ENCODE measurements around the gene RLBP1.
"Not testable (repeated sequence)": the region's sequence is repeated elsewhere in the genome, so short reads cannot be mapped to it uniquely, and the experiment has no call there.

The RLBP1 gene

GRCh38 chr15:89221543-89221942 lies at the start of gene RLBP1:
Gene RLBP1 (minus strand): TSS chr15:89221579. CDS start chr15:89218975, 2,604 bp downstream.
- DNase-seq (ENCODE audit: low read depth in 2 of 2), result no peak

- not testable (repeated sequence) for DNase-seq (ENCODE audit: low read depth in 2 of 2)
Observed at GRCh38 chr15:89250142-89250541, 28.8 kb upstream of the RLBP1 start.

- DNase-seq (ENCODE audit: low read depth in 2 of 2), result no peak
Observed at GRCh38 chr15:89248584-89248983, 27.2 kb upstream of the RLBP1 start.

- DNase-seq (ENCODE audit: low read depth in 2 of 2), result no peak
Observed at GRCh38 chr15:89247446-89247845, 26.1 kb upstream of the RLBP1 start.

GRCh38 chr15:89244574-89244903 lies 23.2 kb upstream of the RLBP1 start:
- DNase-seq (ENCODE audit: low read depth in 2 of 2), result no peak

GRCh38 chr15:89243691-89244573 lies 22.6 kb upstream of the RLBP1 start, which contains the start of gene FANCI:
Gene FANCI (plus strand): TSS chr15:89243979. CDS start chr15:89247648, 3,669 bp downstream.
- peak; percentile 93 to 94 for DNase-seq (ENCODE audit: low read depth in 2 of 2)

- DNase-seq (ENCODE audit: low read depth in 2 of 2), result no peak
Observed at GRCh38 chr15:89243046-89243690, 21.8 kb upstream of the RLBP1 start.

GRCh38 chr15:89239883-89240810 lies 18.8 kb upstream of the RLBP1 start:
- not testable (repeated sequence) for DNase-seq (ENCODE audit: low read depth in 2 of 2)

- DNase-seq (ENCODE audit: low read depth in 2 of 2), result no peak
Observed at GRCh38 chr15:89231832-89232231, 10.5 kb upstream of the RLBP1 start.

GRCh38 chr15:89230277-89230676 lies 8.9 kb upstream of the RLBP1 start:
- no peak for DNase-seq (ENCODE audit: low read depth in 2 of 2)

- no peak for DNase-seq (ENCODE audit: low read depth in 2 of 2)
Observed at GRCh38 chr15:89227425-89227824, 6.0 kb upstream of the RLBP1 start.

- no peak for DNase-seq (ENCODE audit: low read depth in 2 of 2)
Observed at GRCh38 chr15:89226359-89227221, 5.2 kb upstream of the RLBP1 start.

- DNase-seq (ENCODE audit: low read depth in 2 of 2), result no peak
Observed at GRCh38 chr15:89225588-89225987, 4.2 kb upstream of the RLBP1 start.

GRCh38 chr15:89218531-89218930 lies 2.8 kb downstream of the RLBP1 start:
- DNase-seq (ENCODE audit: low read depth in 2 of 2), result no peak

- DNase-seq (ENCODE audit: low read depth in 2 of 2), result no peak
Observed at GRCh38 chr15:89217686-89218376, 3.5 kb downstream of the RLBP1 start.

GRCh38 chr15:89217031-89217430 lies 4.3 kb downstream of the RLBP1 start:
- no peak for DNase-seq (ENCODE audit: low read depth in 2 of 2)

- DNase-seq (ENCODE audit: low read depth in 2 of 2), result no peak
Observed at GRCh38 chr15:89215627-89216026, 5.8 kb downstream of the RLBP1 start.

- DNase-seq (ENCODE audit: low read depth in 2 of 2), result no peak
Observed at GRCh38 chr15:89211678-89212170, 9.7 kb downstream of the RLBP1 start.

GRCh38 chr15:89209057-89209456 lies 12.3 kb downstream of the RLBP1 start:
- no peak for DNase-seq (ENCODE audit: low read depth in 2 of 2)

GRCh38 chr15:89208256-89208655 lies 13.1 kb downstream of the RLBP1 start:
- DNase-seq (ENCODE audit: low read depth in 2 of 2), result no peak
